Measurements from ENCODE around the gene CHIT1.
"Not testable (repeated sequence)": the region's sequence is repeated elsewhere in the genome, so short reads cannot be mapped to it uniquely, and the experiment has no call there.

The CHIT1 gene

DNA sequence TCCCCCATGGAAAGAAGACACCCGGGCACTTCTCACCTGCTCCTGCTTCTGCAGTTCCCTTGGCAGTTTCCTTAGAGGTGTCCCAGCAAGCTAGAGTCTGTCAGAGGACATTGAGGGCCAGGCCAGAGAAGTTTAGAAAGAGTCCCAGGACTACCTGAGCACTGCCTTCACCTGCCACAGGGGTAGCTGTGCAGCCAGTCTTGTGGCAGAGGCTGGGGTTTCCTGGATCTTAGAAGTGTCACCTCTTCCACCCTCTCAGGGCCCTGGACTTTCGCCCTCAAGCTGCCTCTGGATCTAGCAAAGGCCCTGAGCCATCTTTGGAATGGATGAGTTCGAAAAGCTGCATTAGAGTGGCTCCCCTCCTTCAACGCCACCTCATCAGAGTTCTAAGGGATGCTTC is 41.0 kb upstream of the CHIT1 start:
- TF ChIP-seq, protein P1, sequence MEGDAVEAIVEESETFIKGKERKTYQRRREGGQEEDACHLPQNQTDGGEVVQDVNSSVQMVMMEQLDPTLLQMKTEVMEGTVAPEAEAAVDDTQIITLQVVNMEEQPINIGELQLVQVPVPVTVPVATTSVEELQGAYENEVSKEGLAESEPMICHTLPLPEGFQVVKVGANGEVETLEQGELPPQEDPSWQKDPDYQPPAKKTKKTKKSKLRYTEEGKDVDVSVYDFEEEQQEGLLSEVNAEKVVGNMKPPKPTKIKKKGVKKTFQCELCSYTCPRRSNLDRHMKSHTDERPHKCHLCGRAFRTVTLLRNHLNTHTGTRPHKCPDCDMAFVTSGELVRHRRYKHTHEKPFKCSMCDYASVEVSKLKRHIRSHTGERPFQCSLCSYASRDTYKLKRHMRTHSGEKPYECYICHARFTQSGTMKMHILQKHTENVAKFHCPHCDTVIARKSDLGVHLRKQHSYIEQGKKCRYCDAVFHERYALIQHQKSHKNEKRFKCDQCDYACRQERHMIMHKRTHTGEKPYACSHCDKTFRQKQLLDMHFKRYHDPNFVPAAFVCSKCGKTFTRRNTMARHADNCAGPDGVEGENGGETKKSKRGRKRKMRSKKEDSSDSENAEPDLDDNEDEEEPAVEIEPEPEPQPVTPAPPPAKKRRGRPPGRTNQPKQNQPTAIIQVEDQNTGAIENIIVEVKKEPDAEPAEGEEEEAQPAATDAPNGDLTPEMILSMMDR (IDR thresholded peaks at IDR 0.05; ENCODE audit: low read depth, low read length): no peak
- no peak for DNase-seq (ENCODE audit: extremely low read depth, low read depth)

- TF ChIP-seq, protein P1 (IDR thresholded peaks at IDR 0.05; ENCODE audit: low read depth, low read length): no peak
- no peak for DNase-seq (ENCODE audit: extremely low read depth, low read depth)
These were observed 40.2 kb upstream of the CHIT1 start for GRCh38 chr1:203269654-203270020.

DNA sequence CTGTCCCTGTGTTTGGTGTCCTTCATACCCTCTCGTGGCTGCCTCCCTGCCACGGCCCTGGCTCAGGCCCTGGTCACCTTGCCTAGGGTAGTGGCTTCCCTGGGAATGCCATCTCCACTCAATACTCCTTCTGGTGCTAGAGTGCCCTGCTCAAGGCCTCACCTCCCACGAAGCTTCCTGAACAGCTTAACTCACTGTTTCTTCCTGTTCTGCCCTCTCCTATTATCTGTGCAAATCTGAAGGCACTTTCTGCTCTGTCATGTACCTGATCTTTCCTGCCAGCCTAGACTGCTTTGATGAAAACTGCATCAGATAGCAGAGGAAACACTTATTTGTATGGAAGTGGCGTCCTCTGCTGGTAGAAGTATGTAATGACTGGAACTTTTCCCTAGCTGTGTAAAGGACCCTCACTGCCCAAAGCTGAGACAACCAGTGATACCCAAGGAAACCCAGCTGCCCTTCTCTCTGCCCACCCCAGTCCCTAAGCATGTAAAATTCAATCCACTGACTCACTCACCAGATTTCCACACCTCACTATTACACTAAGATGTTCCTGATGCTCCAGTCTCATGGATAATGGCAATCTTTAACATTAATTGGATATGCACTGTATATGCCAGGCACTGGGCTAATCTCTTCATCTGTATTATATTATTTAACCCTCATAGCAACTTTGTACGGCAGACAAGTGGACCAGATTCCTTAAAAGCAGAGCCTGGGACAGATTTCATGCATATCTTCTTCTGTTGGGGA is 39.6 kb upstream of the CHIT1 start:
- TF ChIP-seq, protein P1 (IDR thresholded peaks at IDR 0.05; ENCODE audit: low read depth, low read length): peak; percentile 91
- peak; percentile 49 for DNase-seq (ENCODE audit: extremely low read depth, low read depth)

- TF ChIP-seq, protein P1 (IDR thresholded peaks at IDR 0.05; ENCODE audit: low read depth, low read length): no peak
- no peak for DNase-seq (ENCODE audit: extremely low read depth, low read depth)
These were observed 38.4 kb upstream of the CHIT1 start for GRCh38 chr1:203267912-203268311.

- peak; percentile 62 for DNase-seq (ENCODE audit: extremely low read depth, low read depth)
- TF ChIP-seq, protein P1 (IDR thresholded peaks at IDR 0.05; ENCODE audit: low read depth, low read length): peak; percentile 95
These were observed 37.9 kb upstream of the CHIT1 start for GRCh38 chr1:203267347-203267846.

DNA sequence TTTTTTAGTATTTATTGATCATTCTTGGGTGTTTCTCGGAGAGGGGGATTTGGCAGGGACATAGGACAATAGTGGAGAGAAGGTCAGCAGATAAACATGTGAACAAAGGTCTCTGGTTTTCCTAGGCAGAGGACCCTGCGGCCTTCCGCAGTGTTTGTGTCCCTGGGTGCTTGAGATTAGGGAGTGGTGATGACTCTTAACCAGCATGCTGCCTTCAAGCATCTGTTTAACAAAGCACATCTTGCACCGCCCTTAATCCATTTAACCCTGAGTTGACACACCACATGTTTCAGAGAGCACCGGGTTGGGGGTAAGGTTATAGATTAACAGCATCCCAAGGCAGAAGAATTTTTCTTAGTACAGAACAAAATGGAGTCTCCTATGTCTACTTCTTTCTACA is 36.7 kb upstream of the CHIT1 start:
- DNase-seq (ENCODE audit: extremely low read depth, low read depth): not testable (repeated sequence)

- TF ChIP-seq, protein P1 (IDR thresholded peaks at IDR 0.05; ENCODE audit: low read depth, low read length): no peak
- no peak for DNase-seq (ENCODE audit: extremely low read depth, low read depth)
These were observed 36.1 kb upstream of the CHIT1 start for GRCh38 chr1:203265541-203265940.

DNA sequence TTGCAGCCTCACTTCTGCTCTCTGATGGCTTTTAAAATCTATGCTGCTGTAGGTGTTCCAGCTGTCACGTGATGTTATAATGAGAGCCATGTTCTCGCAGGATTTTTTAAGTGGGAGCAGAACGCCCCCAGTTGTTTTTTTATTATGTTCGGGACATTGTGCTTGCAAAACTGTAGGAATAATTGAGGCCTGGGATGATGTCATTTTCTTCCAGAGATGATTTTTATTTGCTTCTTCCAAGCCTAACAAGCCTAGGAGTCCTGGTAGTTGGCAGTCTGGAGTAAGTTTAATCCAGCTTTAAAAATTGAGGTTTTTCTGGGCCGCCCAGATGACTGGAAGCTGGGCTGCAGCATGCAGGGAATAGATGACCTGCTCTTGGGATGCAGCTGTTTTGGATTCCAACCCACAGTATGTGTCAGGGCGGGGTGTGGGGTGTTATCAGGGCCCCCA is 34.6 kb upstream of the CHIT1 start:
- DNase-seq (ENCODE audit: extremely low read depth, low read depth): no peak

More for the DNA sequence above, 34.6 kb upstream of the CHIT1 start:
- TF ChIP-seq, protein P1 (IDR thresholded peaks at IDR 0.05; ENCODE audit: low read depth, low read length): no peak
